ENCODE results near the gene LMO3.

The LMO3 gene

DNA sequence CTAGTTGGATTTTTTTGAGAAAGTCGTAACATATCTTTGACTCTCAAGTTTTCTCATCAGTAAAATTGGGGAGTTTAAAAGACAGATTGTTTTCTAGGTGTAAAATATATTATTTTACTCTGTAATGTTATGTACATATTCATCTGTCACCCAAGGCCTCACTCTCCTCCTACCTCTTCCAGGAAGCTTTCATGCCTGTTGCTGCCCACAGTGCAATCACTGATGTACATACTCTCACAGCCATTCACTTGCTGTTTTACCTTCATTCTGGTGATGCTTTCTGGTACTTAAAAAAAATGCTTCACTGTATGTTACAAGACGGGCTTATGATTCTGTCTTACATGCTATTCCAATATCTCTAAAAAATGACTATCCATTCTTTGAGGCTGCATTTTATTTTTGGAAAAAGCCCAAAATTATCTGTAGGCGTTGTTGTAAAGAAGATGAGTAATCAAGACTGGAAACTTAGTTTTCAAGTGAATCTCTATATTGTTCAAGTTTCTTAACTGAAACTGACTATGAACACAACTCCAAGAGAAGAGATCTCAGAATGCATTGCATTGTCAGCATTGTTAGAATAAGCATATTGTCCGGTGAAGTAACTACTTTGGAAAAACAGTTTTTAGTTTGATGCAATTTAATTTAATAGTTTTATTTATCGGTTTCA, 82.5 kb downstream of the LMO3 start:
- Histone ChIP-seq H3K36me3 (ENCODE audit: insufficient read depth, low read length) (no peaks in the 10 kb centered on the region), H3K4me3 (ENCODE audit: low read length) (no peak overlapping the region), H2AFZ (ENCODE audit: low read depth, low read length) (no peak overlapping the region), H3K4me1 (ENCODE audit: insufficient read depth, low read length) (no peaks in the 10 kb centered on the region), H3K27me3 (ENCODE audit: insufficient read depth, low read length) (no peaks in the 10 kb centered on the region), H3K9me3 (ENCODE audit: low read length) (no peaks in the 10 kb centered on the region)

DNA sequence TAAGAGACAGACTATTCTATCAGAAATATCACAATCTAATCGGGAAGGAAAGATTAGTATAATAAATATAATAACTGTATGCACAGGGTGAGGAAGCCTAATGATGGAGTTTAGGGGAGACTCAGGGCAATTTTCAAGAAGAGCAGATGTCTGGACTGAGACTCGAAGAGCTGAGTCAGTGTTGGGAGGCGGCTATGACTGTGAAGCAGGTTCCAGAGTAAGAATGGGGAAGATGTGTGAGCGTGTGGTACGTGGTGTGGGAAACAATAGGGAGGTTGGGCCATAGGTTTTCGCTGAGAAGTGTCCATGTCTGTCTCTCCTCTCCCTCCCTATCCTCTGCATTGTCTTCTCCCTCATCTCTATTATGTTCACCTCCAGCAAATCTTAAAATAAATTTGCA, 85.6 kb downstream of the LMO3 start:
- H3K4me3 ChIP-seq (ENCODE audit: low read length), result no peak overlapping the region
- H3K4me1 ChIP-seq (ENCODE audit: insufficient read depth, low read length), result no peaks in the 10 kb centered on the region
- no peaks in the 10 kb centered on the region for H3K36me3 ChIP-seq (ENCODE audit: insufficient read depth, low read length)
- no peaks in the 10 kb centered on the region for H3K9me3 ChIP-seq (ENCODE audit: low read length)
- H2AFZ ChIP-seq (ENCODE audit: low read depth, low read length), result no peak overlapping the region
- no peaks in the 10 kb centered on the region for H3K27me3 ChIP-seq (ENCODE audit: insufficient read depth, low read length)

DNA sequence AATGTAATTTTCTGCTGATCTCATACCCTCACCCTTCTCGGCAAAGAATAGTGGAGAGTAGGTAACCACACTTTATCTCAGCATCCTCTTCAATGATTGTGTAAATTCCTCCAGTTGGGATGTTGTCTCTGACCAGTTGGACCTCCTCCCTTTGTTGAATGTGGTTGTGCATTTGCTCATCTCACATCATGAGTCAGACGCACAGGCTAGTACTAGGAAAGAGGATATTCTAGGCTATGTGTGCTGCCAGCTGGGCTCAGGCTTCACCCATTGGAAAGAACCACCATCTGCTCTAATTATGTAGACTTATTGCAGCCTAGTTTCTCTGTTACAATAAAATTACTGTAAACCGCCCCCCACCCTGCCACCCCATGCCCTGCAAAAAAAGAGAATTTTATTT, 90.3 kb downstream of the LMO3 start:
- no peaks in the 10 kb centered on the region for H3K36me3 ChIP-seq (ENCODE audit: insufficient read depth, low read length)
- H3K4me1 ChIP-seq (ENCODE audit: insufficient read depth, low read length), result no peaks in the 10 kb centered on the region
- H3K4me3 ChIP-seq (ENCODE audit: low read length), result no peak overlapping the region
- H2AFZ ChIP-seq (ENCODE audit: low read depth, low read length), result no peak overlapping the region
- H3K9me3 ChIP-seq (ENCODE audit: low read length), result no peaks in the 10 kb centered on the region
- no peaks in the 10 kb centered on the region for H3K27me3 ChIP-seq (ENCODE audit: insufficient read depth, low read length)

DNA sequence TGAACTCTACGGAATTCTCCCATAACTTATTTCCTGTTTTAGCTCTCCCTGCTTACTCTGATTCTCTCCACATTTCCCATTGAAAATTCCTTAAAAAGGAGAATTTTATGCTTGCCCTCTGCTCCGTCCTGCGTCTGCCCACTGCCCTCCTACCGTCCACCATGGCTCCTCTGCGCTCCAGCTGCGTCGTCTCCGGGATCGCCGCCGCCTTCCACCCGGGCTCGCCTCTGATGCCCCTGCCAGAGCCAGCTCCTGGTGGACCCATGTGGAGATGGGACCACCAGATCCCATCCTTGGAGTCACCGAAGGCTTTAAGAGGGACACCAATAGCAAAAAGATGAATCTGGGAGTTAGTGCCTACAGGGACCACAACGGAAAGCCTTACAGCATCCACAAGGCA, 92.7 kb downstream of the LMO3 start:
- no peaks in the 10 kb centered on the region for H3K27me3 ChIP-seq (ENCODE audit: insufficient read depth, low read length)
- H3K4me3 ChIP-seq (ENCODE audit: low read length), result no peak overlapping the region

DNA sequence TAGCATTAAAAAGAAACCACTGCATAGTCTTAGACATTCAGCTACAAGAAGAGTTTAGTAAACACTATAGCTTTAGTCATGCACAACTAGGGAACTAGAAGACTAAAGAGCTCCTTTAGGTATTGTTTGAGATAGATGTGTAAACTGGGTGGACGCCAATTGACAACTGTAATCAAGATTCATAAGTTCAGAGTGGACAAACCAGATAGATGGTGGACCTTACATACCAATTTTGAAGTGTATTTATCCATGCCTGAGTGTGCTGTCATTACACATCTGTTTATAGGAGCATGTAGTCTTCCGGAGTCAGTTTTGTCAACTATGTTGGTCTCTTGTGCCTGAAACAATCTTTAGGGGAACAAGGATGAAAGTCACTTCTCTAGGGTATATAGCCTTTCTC, 96.6 kb downstream of the LMO3 start:
- H3K4me3 ChIP-seq (ENCODE audit: low read length), result no peak overlapping the region
- H3K9me3 ChIP-seq (ENCODE audit: low read length), result no peaks in the 10 kb centered on the region
- no peaks in the 10 kb centered on the region for H3K4me1 ChIP-seq (ENCODE audit: insufficient read depth, low read length)
- no peaks in the 10 kb centered on the region for H3K36me3 ChIP-seq (ENCODE audit: insufficient read depth, low read length)
- H3K27me3 ChIP-seq (ENCODE audit: insufficient read depth, low read length), result no peaks in the 10 kb centered on the region
- H2AFZ ChIP-seq (ENCODE audit: low read depth, low read length), result no peak overlapping the region

More for the DNA sequence above, 92.7 kb downstream of the LMO3 start:
- H3K4me1 ChIP-seq (ENCODE audit: insufficient read depth, low read length), result no peaks in the 10 kb centered on the region
- no peaks in the 10 kb centered on the region for H3K9me3 ChIP-seq (ENCODE audit: low read length)
- H2AFZ ChIP-seq (ENCODE audit: low read depth, low read length), result no peak overlapping the region
- H3K36me3 ChIP-seq (ENCODE audit: insufficient read depth, low read length), result no peaks in the 10 kb centered on the region

DNA sequence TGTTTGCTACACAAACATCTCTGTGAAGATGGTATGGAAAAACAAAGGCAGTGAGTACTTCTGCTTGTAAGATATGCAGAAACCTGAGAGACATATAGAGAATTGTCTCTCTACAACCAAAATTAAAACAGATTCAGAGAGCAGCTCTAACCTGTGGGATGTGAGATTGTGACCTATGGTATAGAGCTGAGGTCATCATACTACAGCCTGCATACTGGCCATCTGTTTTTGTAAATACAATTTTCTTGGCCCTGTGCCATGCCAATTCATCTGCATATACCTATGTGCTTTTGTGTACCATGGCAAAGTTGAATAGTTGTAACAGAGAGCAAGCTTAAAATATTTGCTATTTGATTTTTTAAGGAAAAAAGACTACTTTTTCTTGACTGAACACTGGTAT, 99.6 kb downstream of the LMO3 start:
- Histone ChIP-seq H3K27me3 (ENCODE audit: insufficient read depth, low read length) (no peaks in the 10 kb centered on the region), H2AFZ (ENCODE audit: low read depth, low read length) (no peak overlapping the region), H3K9me3 (ENCODE audit: low read length) (no peaks in the 10 kb centered on the region), H3K4me3 (ENCODE audit: low read length) (no peak overlapping the region), H3K36me3 (ENCODE audit: insufficient read depth, low read length) (no peaks in the 10 kb centered on the region), H3K4me1 (ENCODE audit: insufficient read depth, low read length) (no peaks in the 10 kb centered on the region)

DNA sequence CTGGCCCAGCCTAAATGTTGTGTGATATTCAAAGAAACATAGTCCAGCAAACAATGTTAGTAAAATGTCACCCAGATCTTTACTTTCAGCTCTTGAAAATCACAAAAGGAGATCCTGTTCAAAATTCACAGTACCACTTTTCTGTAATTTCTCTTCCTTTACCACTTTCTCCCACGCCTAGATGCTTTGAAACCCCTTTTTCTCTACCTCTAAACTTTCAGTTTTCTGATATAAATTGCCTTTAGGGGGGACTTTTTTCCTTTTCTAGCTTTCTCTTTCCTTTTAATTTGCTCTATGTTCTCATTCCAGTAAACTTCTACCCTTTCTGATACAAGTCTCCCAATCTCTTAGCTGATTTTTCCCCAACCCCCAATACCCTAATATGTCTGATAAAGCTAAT, 101.8 kb downstream of the LMO3 start:
- H3K36me3 ChIP-seq (ENCODE audit: insufficient read depth, low read length), result no peaks in the 10 kb centered on the region
- no peaks in the 10 kb centered on the region for H3K4me1 ChIP-seq (ENCODE audit: insufficient read depth, low read length)
- no peaks in the 10 kb centered on the region for H3K9me3 ChIP-seq (ENCODE audit: low read length)
- no peak overlapping the region for H2AFZ ChIP-seq (ENCODE audit: low read depth, low read length)
- H3K4me3 ChIP-seq (ENCODE audit: low read length), result no peak overlapping the region
- H3K27me3 ChIP-seq (ENCODE audit: insufficient read depth, low read length), result no peaks in the 10 kb centered on the region

DNA sequence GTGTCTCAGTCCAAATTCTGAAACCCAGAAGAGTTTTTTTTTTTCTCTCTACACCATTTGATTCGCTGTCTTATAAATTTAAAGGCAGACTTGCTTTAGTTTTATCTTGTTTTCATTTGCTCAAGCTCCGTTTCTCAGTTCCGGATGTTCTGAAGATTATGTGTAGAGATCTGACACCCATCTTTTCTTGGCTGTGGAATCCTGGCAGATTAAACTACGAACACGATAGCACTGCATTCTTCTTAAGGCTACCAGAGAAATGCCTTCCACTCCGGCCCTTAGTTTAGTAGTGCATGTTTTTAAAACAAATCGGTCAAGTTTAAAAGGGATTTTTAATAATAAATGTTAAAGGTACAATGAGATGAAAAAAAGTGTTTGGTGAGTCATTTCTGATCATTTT, 106.4 kb downstream of the LMO3 start:
- Histone ChIP-seq H3K9me3 (ENCODE audit: low read length) (no peaks in the 10 kb centered on the region), H3K27me3 (ENCODE audit: insufficient read depth, low read length) (no peaks in the 10 kb centered on the region), H3K4me1 (ENCODE audit: insufficient read depth, low read length) (no peaks in the 10 kb centered on the region), H2AFZ (ENCODE audit: low read depth, low read length) (no peak overlapping the region), H3K4me3 (ENCODE audit: low read length) (no peak overlapping the region), H3K36me3 (ENCODE audit: insufficient read depth, low read length) (no peaks in the 10 kb centered on the region)

Data from neuron (in vitro differentiated cells).